ENCODE data around the gene OAT. TPM values are rescaled to one million over a fixed set of nuclear protein-coding genes. Genes with fewer than 3 reads are reported as not detected.

Gene OAT
- total RNA-seq, 6 experiments from 2014 or later: 126 to 158 (median 137) TPM

GRCh38 chr10:124347956-124348355 is 70.8 kb downstream of the OAT start:
- TF ChIP-seq CTCF (IDR thresholded peaks at IDR 0.05): no peak; the same call in 1 of the 2 replicates
- no peaks in the 10 kb centered on the region for H3K9me3 Mint-ChIP-seq
- no peaks in the 10 kb centered on the region for H3K4me1 Mint-ChIP-seq (ENCODE audit: low read depth)
- no peak for DNase-seq
- H3K27ac Mint-ChIP-seq: no peak overlapping the region
- no peak overlapping the region for H3K4me3 Mint-ChIP-seq
- peaks cover 17% of the 10 kb centered on the region for H3K27me3 Mint-ChIP-seq (ENCODE audit: insufficient read depth)
- H3K36me3 Mint-ChIP-seq (ENCODE audit: low read depth): no peaks in the 10 kb centered on the region

Other genes starting within 250 kb of the OAT start
- not detected for gene NKX1-2, start 31.1 kb upstream of the OAT start, total RNA-seq (2021; fragmentation: NEBNext Ultra II Directional; extraction: Animal tissue kit (Norgen Biotek cat#: 25700))
- gene LHPP, start 42.9 kb upstream of the OAT start, total RNA-seq (2021; fragmentation: NEBNext Ultra II Directional; extraction: Animal tissue kit (Norgen Biotek cat#: 25700)): 10 to 100 TPM; 12.5 to 17.3 (median 14.0) TPM

All from HFFc6 (cell line).